Measurements from ENCODE around the gene DSCAM. TPM values are rescaled to one million over a fixed set of nuclear protein-coding genes. Genes with fewer than 3 reads are reported as not detected.

The DSCAM gene
- polyA plus RNA-seq, 1 experiment = 0.10 TPM

- ChIA-PET POLR2A (no interaction called here), CTCF (no interaction called here)
- TF ChIP-seq CTCF (IDR thresholded peaks at IDR 0.05; ENCODE audit: insufficient read depth, low read depth, low read length) = no peak
- no peaks in the 10 kb centered on the region for H3K36me3 ChIP-seq (ENCODE audit: control insufficient read depth, insufficient read depth, low read length)
- no peak for DNase-seq (ENCODE audit: low read depth)
- no peak overlapping the region for H3K4me3 ChIP-seq (ENCODE audit: low read depth, low read length)
- no peaks in the 10 kb centered on the region for H3K27me3 ChIP-seq (ENCODE audit: control insufficient read depth, insufficient read depth, low read length)
Measured at GRCh38 chr21:40231979-40232378, 615.0 kb downstream of the DSCAM start.

DNA sequence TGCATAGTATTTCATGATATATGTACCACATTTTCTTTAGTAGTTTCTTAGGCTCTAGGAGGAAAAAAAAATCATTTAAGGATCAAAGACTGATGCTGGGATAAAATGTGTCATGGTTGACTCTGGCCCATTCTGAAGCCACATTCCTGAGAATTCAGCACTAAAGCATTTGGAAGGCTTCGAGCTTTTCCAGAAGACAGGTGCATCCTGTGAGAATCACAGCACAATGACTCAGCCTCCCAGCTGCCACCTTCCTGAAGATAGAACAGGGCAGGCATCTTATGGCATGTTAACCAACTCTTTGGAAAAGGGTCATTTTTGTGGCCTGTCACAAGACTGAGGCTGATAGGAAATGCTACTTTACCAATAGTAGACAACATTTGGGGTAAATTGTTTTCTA lies 619.9 kb downstream of the DSCAM start:
- CTCF ChIA-PET = no interaction called here
- POLR2A ChIA-PET = no interaction called here
- no peaks in the 10 kb centered on the region for H3K36me3 ChIP-seq (ENCODE audit: control insufficient read depth, insufficient read depth, low read length)
- H3K4me3 ChIP-seq (ENCODE audit: low read depth, low read length) = no peak overlapping the region
- no peak for DNase-seq (ENCODE audit: low read depth)
- no peak for TF ChIP-seq CTCF (IDR thresholded peaks at IDR 0.05; ENCODE audit: insufficient read depth, low read depth, low read length)
- H3K27me3 ChIP-seq (ENCODE audit: control insufficient read depth, insufficient read depth, low read length) = no peaks in the 10 kb centered on the region

DNA sequence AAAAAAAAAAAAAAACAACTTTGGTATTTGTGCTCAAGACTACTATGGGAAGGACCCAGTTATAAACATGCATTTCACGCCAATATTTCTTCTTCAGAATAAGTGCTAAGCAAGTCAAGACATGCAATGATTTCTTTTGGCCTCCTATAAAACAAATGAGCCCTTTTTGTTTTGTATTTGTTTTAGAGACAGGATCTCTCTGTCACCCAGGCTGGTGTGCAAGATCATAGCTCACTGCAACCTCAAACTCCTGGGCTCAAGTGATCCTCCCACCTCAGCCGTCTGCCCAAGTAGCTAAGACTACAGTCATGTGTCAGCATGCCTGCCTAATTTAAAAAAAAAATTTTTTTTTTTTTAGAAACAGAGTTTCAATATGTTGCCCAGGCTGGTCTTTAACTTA lies 631.0 kb downstream of the DSCAM start:
- POLR2A ChIA-PET = no interaction called here

DNA sequence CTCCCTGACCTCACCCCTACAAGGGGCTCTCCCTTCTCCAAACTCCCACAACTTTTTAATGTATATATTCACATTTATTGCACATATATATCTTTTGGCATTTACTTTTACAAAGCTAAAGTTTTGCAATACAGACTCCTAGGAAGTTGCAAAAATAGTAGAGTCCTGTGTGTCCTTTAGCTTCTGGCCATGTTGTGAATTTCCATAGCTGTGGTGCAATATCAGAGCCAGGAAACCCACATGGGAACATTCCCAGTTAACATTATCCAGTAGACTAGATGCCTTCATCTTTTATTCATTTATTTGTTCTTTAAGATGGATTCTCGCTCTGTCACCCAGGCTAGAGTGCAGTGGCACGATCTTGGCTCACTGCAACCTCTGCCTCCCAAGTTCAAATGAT lies 636.7 kb downstream of the DSCAM start:
- H3K36me3 ChIP-seq (ENCODE audit: control insufficient read depth, insufficient read depth, low read length) = no peaks in the 10 kb centered on the region
- H3K27me3 ChIP-seq (ENCODE audit: control insufficient read depth, insufficient read depth, low read length) = no peaks in the 10 kb centered on the region
- DNase-seq (ENCODE audit: low read depth) = no peak
- H3K4me3 ChIP-seq (ENCODE audit: low read depth, low read length) = no peak overlapping the region
- ChIA-PET CTCF (interaction anchor here (1.3 kb wide), 1 partner anchor 119 kb away, joined by 3 read pairs; no protein-coding TSS in a partner anchor), POLR2A (no interaction called here)
- TF ChIP-seq CTCF (IDR thresholded peaks at IDR 0.05; ENCODE audit: insufficient read depth, low read depth, low read length) = no peak

More for the DNA sequence above, 631.0 kb downstream of the DSCAM start:
- Histone ChIP-seq H3K36me3 (ENCODE audit: control insufficient read depth, insufficient read depth, low read length) (no peaks in the 10 kb centered on the region), H3K4me3 (ENCODE audit: low read depth, low read length) (no peak overlapping the region), H3K27me3 (ENCODE audit: control insufficient read depth, insufficient read depth, low read length) (no peaks in the 10 kb centered on the region)
- CTCF ChIA-PET = interaction anchor here (0.7 kb wide), 1 partner anchor 906 kb away, joined by 3 read pairs; no protein-coding TSS in a partner anchor
- no peak for TF ChIP-seq CTCF (IDR thresholded peaks at IDR 0.05; ENCODE audit: insufficient read depth, low read depth, low read length)
- no peak for DNase-seq (ENCODE audit: low read depth)

GRCh38 chr21:40208948-40209345 lies 638.0 kb downstream of the DSCAM start:
- TF ChIP-seq CTCF (IDR thresholded peaks at IDR 0.05; ENCODE audit: insufficient read depth, low read depth, low read length) = no peak
- DNase-seq (ENCODE audit: low read depth) = no peak
- Histone ChIP-seq H3K4me3 (ENCODE audit: low read depth, low read length) (no peak overlapping the region), H3K27me3 (ENCODE audit: control insufficient read depth, insufficient read depth, low read length) (no peaks in the 10 kb centered on the region), H3K36me3 (ENCODE audit: control insufficient read depth, insufficient read depth, low read length) (no peaks in the 10 kb centered on the region)
- ChIA-PET POLR2A (no interaction called here), CTCF (interaction anchor here (1.3 kb wide), 1 partner anchor 121 kb away, joined by 3 read pairs; no protein-coding TSS in a partner anchor)
